ENCODE data around the gene ADPRHL1. TPM values are rescaled to one million over a fixed set of nuclear protein-coding genes. Genes with fewer than 3 reads are reported as not detected.

Gene ADPRHL1
- total and polyA plus RNA-seq, 2 experiments from 2014 or later = 78.2 to 112 TPM

DNA sequence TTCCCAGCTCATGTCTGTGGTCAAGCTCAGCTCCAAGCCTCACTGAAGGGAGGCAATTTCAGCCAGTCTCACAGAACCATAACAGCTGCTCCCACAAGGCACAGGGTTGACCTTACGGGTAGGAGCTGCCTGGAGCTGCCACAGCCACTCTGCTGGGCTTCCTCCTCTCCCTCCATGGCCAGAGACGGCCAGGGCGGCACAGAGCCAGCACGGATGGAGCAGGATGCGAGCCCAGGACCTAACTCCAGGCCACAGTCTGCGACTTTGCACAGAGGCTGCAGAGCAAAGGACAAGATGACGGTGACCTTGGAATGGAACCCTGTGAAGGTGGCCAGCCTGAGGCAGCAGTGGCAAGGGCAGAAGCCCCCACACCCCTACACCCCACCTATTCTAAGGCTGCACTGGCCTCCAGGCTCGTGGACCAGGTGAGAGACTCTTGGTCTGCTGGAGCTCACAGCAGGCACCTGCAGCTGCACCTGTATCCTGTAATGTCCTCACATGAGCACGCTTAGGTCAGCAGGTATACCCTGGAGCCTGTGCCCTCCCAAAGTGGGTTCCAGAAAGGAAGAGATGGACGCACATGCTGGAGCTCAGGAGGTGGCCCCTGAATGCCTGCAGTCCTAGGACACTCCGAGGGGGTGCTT is 29.6 kb downstream of the ADPRHL1 start:
- Histone ChIP-seq H3K9me3 (ENCODE audit: low read depth) (no peaks in the 10 kb centered on the region), H3K36me3 (no peaks in the 10 kb centered on the region), H3K4me3 (no peak overlapping the region), H3K27me3 (no peaks in the 10 kb centered on the region), H3K27ac (no peak overlapping the region), H3K4me1 (ENCODE audit: low read depth) (no peaks in the 10 kb centered on the region)
- TF ChIP-seq, protein P1, sequence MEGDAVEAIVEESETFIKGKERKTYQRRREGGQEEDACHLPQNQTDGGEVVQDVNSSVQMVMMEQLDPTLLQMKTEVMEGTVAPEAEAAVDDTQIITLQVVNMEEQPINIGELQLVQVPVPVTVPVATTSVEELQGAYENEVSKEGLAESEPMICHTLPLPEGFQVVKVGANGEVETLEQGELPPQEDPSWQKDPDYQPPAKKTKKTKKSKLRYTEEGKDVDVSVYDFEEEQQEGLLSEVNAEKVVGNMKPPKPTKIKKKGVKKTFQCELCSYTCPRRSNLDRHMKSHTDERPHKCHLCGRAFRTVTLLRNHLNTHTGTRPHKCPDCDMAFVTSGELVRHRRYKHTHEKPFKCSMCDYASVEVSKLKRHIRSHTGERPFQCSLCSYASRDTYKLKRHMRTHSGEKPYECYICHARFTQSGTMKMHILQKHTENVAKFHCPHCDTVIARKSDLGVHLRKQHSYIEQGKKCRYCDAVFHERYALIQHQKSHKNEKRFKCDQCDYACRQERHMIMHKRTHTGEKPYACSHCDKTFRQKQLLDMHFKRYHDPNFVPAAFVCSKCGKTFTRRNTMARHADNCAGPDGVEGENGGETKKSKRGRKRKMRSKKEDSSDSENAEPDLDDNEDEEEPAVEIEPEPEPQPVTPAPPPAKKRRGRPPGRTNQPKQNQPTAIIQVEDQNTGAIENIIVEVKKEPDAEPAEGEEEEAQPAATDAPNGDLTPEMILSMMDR (IDR thresholded peaks at IDR 0.05; ENCODE audit: low read depth, low read length) = no peak
- no peak for DNase-seq (ENCODE audit: low read depth in 1 of 2, low spot score in 1 of 2)

DNA sequence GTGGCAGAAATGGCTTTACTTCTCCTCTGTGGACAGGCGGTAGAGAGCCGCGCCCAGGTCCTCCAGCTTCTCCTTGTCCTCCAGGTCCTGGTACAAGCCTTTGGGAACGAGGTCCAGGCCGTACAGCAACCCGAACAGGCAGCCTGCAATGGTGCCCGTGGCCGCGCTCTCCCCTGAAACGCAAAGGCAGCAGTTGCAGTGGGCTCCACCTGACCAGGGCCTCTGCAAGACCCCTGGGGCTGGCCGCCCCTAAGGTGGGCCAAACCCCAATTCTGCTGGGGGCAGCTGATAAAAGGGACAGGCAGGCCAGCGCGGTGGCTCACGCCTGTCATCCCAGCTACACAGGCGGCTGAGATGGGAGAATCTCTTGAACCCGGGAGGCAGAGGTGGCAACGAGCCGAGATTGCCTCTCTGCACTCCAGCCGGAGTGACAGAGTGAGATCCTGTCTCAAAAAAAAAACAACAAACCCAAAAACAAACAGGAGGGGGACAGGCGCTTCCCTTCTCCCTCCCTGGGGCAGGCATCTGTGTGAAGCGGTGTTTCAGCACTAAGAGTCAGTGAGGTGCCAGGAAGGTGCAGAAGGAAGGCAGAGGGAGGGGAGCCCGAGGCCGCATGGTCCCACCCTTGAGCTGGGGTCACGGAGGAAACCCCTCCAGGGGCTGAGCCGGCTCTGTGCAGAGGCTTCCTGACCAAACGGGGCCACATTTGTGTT is 30.3 kb downstream of the ADPRHL1 start:
- no peak overlapping the region for H3K4me3 ChIP-seq
- no peaks in the 10 kb centered on the region for H3K36me3 ChIP-seq
- no peaks in the 10 kb centered on the region for H3K27me3 ChIP-seq
- DNase-seq (ENCODE audit: low read depth in 1 of 2, low spot score in 1 of 2) = no peak
- no peaks in the 10 kb centered on the region for H3K9me3 ChIP-seq (ENCODE audit: low read depth)
- TF ChIP-seq, protein P1 (IDR thresholded peaks at IDR 0.05; ENCODE audit: low read depth, low read length) = no peak
- H3K27ac ChIP-seq = no peak overlapping the region
- H3K4me1 ChIP-seq (ENCODE audit: low read depth) = no peaks in the 10 kb centered on the region

DNA sequence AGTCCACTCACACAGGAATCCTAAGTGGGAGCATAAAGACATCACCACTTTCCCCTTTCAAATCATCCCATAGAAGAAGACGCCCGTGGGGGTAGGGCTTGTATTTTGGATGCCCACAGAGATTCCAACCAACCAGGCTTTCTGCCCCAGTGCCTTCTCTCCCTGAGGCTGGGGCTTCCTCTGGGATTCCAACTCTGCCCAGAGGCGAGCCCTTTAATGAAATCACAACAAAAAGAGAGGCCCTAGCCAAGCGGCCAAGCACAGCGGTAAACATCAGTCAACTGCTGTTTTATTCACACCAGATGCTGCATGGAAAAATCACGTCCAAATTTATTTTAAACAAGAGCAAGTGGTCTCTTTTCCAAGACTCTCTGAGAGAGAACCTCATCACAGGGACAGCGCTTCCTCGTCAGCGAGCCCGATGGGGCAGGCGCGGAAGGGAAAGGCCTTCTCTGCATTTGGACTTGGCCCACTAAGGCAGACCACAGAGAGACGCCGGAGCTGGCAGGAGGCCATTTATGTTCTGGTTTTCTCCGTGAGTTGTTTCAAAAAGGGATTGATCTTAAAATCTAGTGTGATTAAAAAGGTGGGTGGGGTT is 31.5 kb downstream of the ADPRHL1 start:
- H3K4me1 ChIP-seq (ENCODE audit: low read depth) = no peaks in the 10 kb centered on the region
- no peaks in the 10 kb centered on the region for H3K36me3 ChIP-seq
- DNase-seq (ENCODE audit: low read depth in 1 of 2, low spot score in 1 of 2) = peak in 1 of 2 donors; percentile 65
- H3K27me3 ChIP-seq = no peaks in the 10 kb centered on the region
- TF ChIP-seq, protein P1 (IDR thresholded peaks at IDR 0.05; ENCODE audit: low read depth, low read length) = no peak
- no peak overlapping the region for H3K4me3 ChIP-seq
- no peaks in the 10 kb centered on the region for H3K9me3 ChIP-seq (ENCODE audit: low read depth)
- no peak overlapping the region for H3K27ac ChIP-seq

DNA sequence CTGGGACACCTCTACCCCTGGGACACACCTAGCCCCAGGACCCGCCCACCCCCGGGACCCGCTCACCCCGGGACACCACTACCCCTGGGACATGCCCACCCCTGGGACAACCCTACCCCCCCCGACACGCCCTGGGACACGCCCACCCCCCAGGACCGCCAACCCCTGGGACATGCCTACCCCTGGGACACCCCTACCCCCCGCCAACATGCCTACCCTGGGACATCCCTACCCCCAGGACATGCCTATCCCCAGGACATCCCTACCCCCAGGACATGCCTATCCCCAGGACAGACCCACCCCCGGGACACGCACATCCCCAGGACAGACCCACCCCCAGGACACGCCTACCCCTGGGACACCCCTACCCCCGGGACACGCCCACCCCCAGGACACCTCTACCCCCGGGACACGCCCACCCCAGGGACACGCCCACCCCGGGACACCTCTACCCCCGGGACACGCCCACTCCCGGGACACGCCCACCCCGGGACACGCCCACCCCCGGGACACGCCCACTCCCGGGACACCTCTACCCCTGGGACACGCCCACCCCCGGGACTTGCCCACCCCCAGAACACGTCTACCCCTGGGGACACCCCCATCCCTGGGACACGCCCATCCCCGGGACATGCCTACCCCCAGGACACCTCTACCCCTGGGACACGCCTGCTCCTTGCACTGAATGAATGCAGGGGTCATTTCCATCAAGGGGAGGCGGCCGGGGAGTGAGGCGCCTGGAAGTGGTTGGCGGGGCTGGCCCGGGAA is 32.3 kb downstream of the ADPRHL1 start:
- no peaks in the 10 kb centered on the region for H3K4me1 ChIP-seq (ENCODE audit: low read depth)
- H3K4me3 ChIP-seq = no peak overlapping the region
- TF ChIP-seq, protein P1 (IDR thresholded peaks at IDR 0.05; ENCODE audit: low read depth, low read length) = no peak
- DNase-seq (ENCODE audit: low read depth in 1 of 2, low spot score in 1 of 2) = no peak
- H3K27me3 ChIP-seq = no peaks in the 10 kb centered on the region
- H3K9me3 ChIP-seq (ENCODE audit: low read depth) = no peaks in the 10 kb centered on the region
- H3K36me3 ChIP-seq = no peaks in the 10 kb centered on the region
- H3K27ac ChIP-seq = no peak overlapping the region

DNA sequence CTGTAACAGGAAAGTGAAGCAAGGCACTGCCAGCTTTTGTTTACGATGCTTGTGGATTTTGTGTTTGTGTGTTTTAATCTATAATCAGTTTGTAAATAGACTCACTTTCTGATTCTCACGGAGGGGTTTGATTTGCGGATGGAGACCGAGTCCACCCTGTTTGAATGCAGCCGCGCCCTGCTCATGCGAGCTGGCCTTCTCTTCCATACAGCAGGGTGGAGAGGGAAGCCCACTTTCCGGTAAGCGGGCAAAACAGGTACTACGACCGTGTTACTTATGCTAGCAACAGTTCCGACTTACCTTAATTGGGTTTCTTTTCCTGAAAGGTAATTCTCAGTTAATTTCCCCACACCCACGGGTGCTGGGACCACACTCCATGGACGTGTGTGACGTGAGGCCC is 33.1 kb downstream of the ADPRHL1 start:
- H3K27me3 ChIP-seq = no peaks in the 10 kb centered on the region
- no peak overlapping the region for H3K4me3 ChIP-seq
- H3K36me3 ChIP-seq = no peaks in the 10 kb centered on the region
- TF ChIP-seq, protein P1 (IDR thresholded peaks at IDR 0.05; ENCODE audit: low read depth, low read length) = no peak
- no peak overlapping the region for H3K27ac ChIP-seq
- no peaks in the 10 kb centered on the region for H3K4me1 ChIP-seq (ENCODE audit: low read depth)
- no peak for DNase-seq (ENCODE audit: low read depth in 1 of 2, low spot score in 1 of 2)
- no peaks in the 10 kb centered on the region for H3K9me3 ChIP-seq (ENCODE audit: low read depth)

Data from cardiac muscle cell (in vitro differentiated cells and primary cell).